MM.1S (cell line): ENCODE data around the gene OAS2.

Source experiments
- DNase-seq: peaks from one replicate; pipeline ENCODE4 v3.0.0-alpha.2; 2015
- H2AFZ ChIP-seq: fragments of 300-600 bp; sonication (generic); 2 replicates; pipeline ENCODE4 v1.6.0; 2016; ENCODE audit warnings: antibody characterized with exemption, low read length
- H3F3A ChIP-seq: fragments of 300-600 bp; sonication (generic); 2 replicates; pipeline ENCODE4 v1.6.1; 2016; ENCODE audit warnings: mild to moderate bottlenecking, antibody characterized with exemption, low read length, moderate library complexity, mixed read lengths; ENCODE audit not compliant: insufficient read depth
- H3K27ac ChIP-seq: fragments of 300-600 bp; sonication (generic); 2 replicates; pipeline ENCODE4 v1.5.1; 2016; ENCODE audit warnings: mild to moderate bottlenecking, low read length
- H3K27me3 ChIP-seq: fragments of 300-600 bp; sonication (generic); replicated peaks from 2 replicates; pipeline ENCODE4 v1.6.0; 2016; ENCODE audit warnings: low read length; ENCODE audit not compliant: insufficient read depth
- H3K36me3 ChIP-seq: fragments of 300-600 bp; sonication (generic); replicated peaks from 2 replicates; pipeline ENCODE4 v1.6.1; 2016; ENCODE audit warnings: mild to moderate bottlenecking, low read length, mixed read lengths; ENCODE audit not compliant: insufficient read depth
- H3K4me1 ChIP-seq: fragments of 300-600 bp; sonication (generic); 2 replicates; pipeline ENCODE4 v1.6.1; 2016; ENCODE audit warnings: low read length, mixed read lengths
- H3K4me2 ChIP-seq: fragments of 300-600 bp; sonication (generic); 2 replicates; pipeline ENCODE4 v1.6.0; 2016; ENCODE audit warnings: low read depth, low read length
- H3K4me3 ChIP-seq: fragments of 300-600 bp; sonication (generic); 2 replicates; pipeline ENCODE4 v1.5.1; 2016; ENCODE audit warnings: low read length, mixed read lengths
- H3K79me2 ChIP-seq: fragments of 300-600 bp; sonication (generic); 2 replicates; pipeline ENCODE4 v1.6.1; 2016; ENCODE audit warnings: mixed run types, low read length, mixed read lengths
- H3K9ac ChIP-seq: fragments of 300-600 bp; sonication (generic); 2 replicates; pipeline ENCODE4 v1.6.1; 2016; ENCODE audit warnings: low read length, mixed read lengths
- H3K9me2 ChIP-seq: fragments of 300-600 bp; sonication (generic); replicated peaks from 2 replicates; pipeline ENCODE4 v1.6.1; 2016; ENCODE audit warnings: mild to moderate bottlenecking, low read length, mixed read lengths; ENCODE audit not compliant: insufficient read depth
- H3K9me3 ChIP-seq: fragments of 300-600 bp; sonication (generic); replicated peaks from 2 replicates; pipeline ENCODE4 v1.6.1; 2016; ENCODE audit warnings: mild to moderate bottlenecking, low read length, mixed read lengths; ENCODE audit not compliant: insufficient read depth
- H4K20me1 ChIP-seq: fragments of 300-600 bp; sonication (generic); 2 replicates; pipeline ENCODE4 v1.6.1; 2016; ENCODE audit warnings: mild to moderate bottlenecking, low read length, moderate library complexity, mixed read lengths; ENCODE audit not compliant: insufficient read depth
- CTCF ChIP-seq: fragments of 300-600 bp; sonication (generic); IDR thresholded peaks from 2 replicates; pipeline ENCODE4 v1.5.1; 2016; ENCODE audit warnings: antibody characterized with exemption, low read length, mixed read lengths
- EZH2 ChIP-seq: fragments of 300-600 bp; sonication (generic); optimal IDR thresholded peaks from 2 replicates; pipeline ENCODE3; 2017; ENCODE audit warnings: low read depth, mild to moderate bottlenecking, antibody characterized with exemption, low read length, mixed read lengths
- EZH2phosphoT487 ChIP-seq: fragments of 300-600 bp; sonication (generic); IDR thresholded peaks from 2 replicates; pipeline ENCODE4 v1.6.1; 2018; ENCODE audit warnings: antibody characterized with exemption, low read length

OAS2 gene

GRCh38 chr12:113056381-113056630, 78.0 kb downstream of the OAS2 start:
- no peak overlapping the region for H3K4me3 ChIP-seq

DNA sequence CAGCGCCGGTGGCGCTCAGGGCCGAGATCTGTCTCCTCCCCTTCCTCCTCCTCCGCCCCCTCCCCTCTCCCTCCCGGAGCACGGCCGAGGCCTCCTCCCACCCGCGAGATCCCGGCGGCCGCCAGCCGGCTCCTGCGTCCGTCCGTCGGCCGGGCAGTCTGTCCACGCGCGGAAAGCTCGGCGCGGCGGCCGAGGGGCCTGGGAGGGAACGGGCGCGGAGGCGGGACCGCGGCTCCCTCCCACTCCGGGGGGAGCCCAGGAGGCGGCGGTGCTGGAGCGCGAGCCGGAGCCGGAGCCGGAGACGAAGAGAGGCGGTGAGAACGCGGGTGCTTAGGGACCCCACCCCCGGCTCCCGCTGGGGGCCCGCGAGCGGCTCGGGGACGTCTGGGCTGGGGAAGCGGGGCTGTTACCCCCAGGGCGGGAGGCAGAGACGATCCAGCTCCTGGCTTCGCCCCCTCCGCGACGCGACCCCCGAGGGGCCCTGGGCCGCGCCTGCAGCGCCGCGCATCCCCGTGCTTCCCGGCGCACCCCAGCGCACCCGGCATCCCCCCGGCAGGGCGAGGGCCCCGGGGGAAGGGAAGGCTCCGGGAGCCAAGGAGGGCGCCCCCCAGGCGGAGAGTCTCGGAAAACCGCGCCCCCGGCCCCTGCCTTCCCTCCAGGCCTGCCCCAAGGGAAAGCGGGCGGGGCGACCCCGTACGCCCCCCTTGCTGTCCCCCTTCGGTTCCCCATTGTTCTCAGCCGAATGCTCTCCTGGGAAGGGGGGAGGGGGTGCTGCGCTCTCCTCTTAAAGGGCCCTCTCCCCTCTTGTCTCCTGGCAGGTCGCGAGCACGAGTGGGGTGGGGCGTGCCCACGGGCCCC, 78.5 kb downstream of the OAS2 start, which contains the start of gene DTX1:
Gene DTX1, plus strand, starts transcription at position 100 of the 858 bp plus-strand sequence. CDS start 1,463 bp downstream, outside the sequence.
- DNase-seq: no peak
- H3K9me2 ChIP-seq: no peaks in the 10 kb centered on the region
- no peak within 1 kb of the TSS for H3K9ac ChIP-seq
- H3K4me2 ChIP-seq: no peak within 1 kb of the TSS
- H3K36me3 ChIP-seq: no peaks in the 10 kb centered on the region
- H3K9me3 ChIP-seq: no peaks in the 10 kb centered on the region
- no peaks in the 10 kb centered on the region for H3F3A ChIP-seq
- H4K20me1 ChIP-seq: no peaks in the 10 kb centered on the region
- no peaks in the 10 kb centered on the region for H3K4me1 ChIP-seq
- no peak within 1 kb of the TSS for H3K27ac ChIP-seq
- H2AFZ ChIP-seq: no peak within 1 kb of the TSS
- peaks cover 9% of the 10 kb centered on the region for H3K27me3 ChIP-seq
- no peak within 1 kb of the TSS for H3K4me3 ChIP-seq
- H3K79me2 ChIP-seq: no peaks in the 10 kb centered on the region
- no peak for TF ChIP-seq CTCF
- no peak for TF ChIP-seq EZH2phosphoT487
- no peak for TF ChIP-seq EZH2

More at GRCh38 chr12:113056381-113056630, 78.0 kb downstream of the OAS2 start:
- Histone ChIP-seq H3K9me3 (no peaks in the 10 kb centered on the region), H2AFZ (no peak overlapping the region), H3K36me3 (no peaks in the 10 kb centered on the region), H3K79me2 (no peaks in the 10 kb centered on the region), H3K4me1 (no peaks in the 10 kb centered on the region), H3K4me2 (no peak overlapping the region), H3K27ac (no peak overlapping the region), H3F3A (no peaks in the 10 kb centered on the region), H3K9ac (no peak overlapping the region), H4K20me1 (no peaks in the 10 kb centered on the region), H3K9me2 (no peaks in the 10 kb centered on the region), H3K27me3 (peaks cover 9% of the 10 kb centered on the region)
- TF ChIP-seq EZH2phosphoT487 (no peak), CTCF (no peak), EZH2 (no peak)
- DNase-seq: no peak

GRCh38 chr12:113057565-113058485, 79.5 kb downstream of the OAS2 start:
- no peaks in the 10 kb centered on the region for H3K4me1 ChIP-seq
- no peaks in the 10 kb centered on the region for H3K36me3 ChIP-seq
- no peak overlapping the region for H3K4me2 ChIP-seq
- H3K9ac ChIP-seq: no peak overlapping the region
- no peaks in the 10 kb centered on the region for H3K9me3 ChIP-seq
- TF ChIP-seq EZH2 (no peak), EZH2phosphoT487 (no peak), CTCF (no peak)
- no peak for DNase-seq
- no peak overlapping the region for H2AFZ ChIP-seq
- H3K4me3 ChIP-seq: no peak overlapping the region
- no peak overlapping the region for H3K27ac ChIP-seq
- no peaks in the 10 kb centered on the region for H4K20me1 ChIP-seq
- no peaks in the 10 kb centered on the region for H3K79me2 ChIP-seq
- H3K9me2 ChIP-seq: no peaks in the 10 kb centered on the region
- peaks cover 9% of the 10 kb centered on the region for H3K27me3 ChIP-seq
- no peaks in the 10 kb centered on the region for H3F3A ChIP-seq
